Right lobe of liver (tissue), 6 donors: ENCODE results near the gene EML3. TPM values are rescaled to one million over a fixed set of nuclear protein-coding genes. Genes with fewer than 3 reads are reported as not detected.

Experiments
- ATAC-seq, 4 donors: fragments of 200-7000 bp; cut with Tn5 transposase; one replicate each; pipeline ENCODE4 v1.9.1; 2020; ENCODE audit warnings: mild to moderate bottlenecking in 4 of 4, moderate library complexity in 4 of 4
- DNase-seq, 3 donors: peaks; one replicate each; pipeline ENCODE4 v3.0.0-alpha.2; 2020
- H3K27ac ChIP-seq, 3 donors: fragments of 200-600 bp; one replicate each; pipeline ENCODE4 v1.8.0; 2022
- H3K27me3 ChIP-seq, 2 donors: fragments of 200-600 bp; one replicate each; pipeline ENCODE4 v1.8.0; 2022
- H3K36me3 ChIP-seq, 4 donors: fragments of 200-600 bp; sonication (generic) in 1 of 4; one replicate each; pipeline versions ENCODE4 v1.5.1 to v1.8.0; 2017 to 2022; ENCODE audit warnings: control low read depth in 1 of 4
- H3K4me1 ChIP-seq, 4 donors: fragments of 200-600 bp; sonication (generic) in 1 of 4; one replicate each; pipeline versions ENCODE4 v1.5.1 to v1.8.0; 2017 to 2022; ENCODE audit warnings: control low read depth in 1 of 4
- H3K4me3 ChIP-seq, 3 donors: fragments of 200-600 bp; one replicate each; pipeline ENCODE4 v1.8.0; 2022
- H3K9me3 ChIP-seq, 4 donors: fragments of 200-600 bp; sonication (generic) in 1 of 4; one replicate each; pipeline versions ENCODE4 v1.5.1 to v1.8.0; 2017 to 2022; ENCODE audit warnings: control low read depth in 1 of 4
- CTCF ChIP-seq, 4 donors: fragments of 200-600 bp in 3 of 4; fragments of 450-650 bp in 1 of 4; IDR thresholded peaks; one replicate each; pipeline versions ENCODE4 v1.5.1 to v1.8.0; 2016 to 2022; ENCODE audit warnings: antibody characterized with exemption in 4 of 4, mild to moderate bottlenecking in 2 of 4
- POLR2A ChIP-seq: fragments of 450-650 bp; IDR thresholded peaks from one replicate; pipeline ENCODE4 v1.6.1; 2017; ENCODE audit warnings: antibody characterized with exemption, mild to moderate bottlenecking
- WGBS: methylation state at CpG from one replicate; pipeline ENCODE4 v1.1.6; 2018; ENCODE audit warnings: low coverage, low lambda C conversion rate; ENCODE audit not compliant: insufficient coverage; ENCODE audit errors: missing lambda C conversion rate; 5-methylcytosine and 5-hydroxymethylcytosine counted together
- intact Hi-C, 2 donors: fragments of 100-400 bp; cut with DNase I; formaldehyde crosslinking; loops; one replicate each; pipeline versions ENCODE4 v1.11.2 to v1.14.1; 2022
- total RNA-seq, 6 experiments: library from RNA; depleted of rRNA in 2 of 6; stranded (reverse); fragments of >200 nt in 2 of 6; fragmentation: NEBNext Ultra II Directional in 3 of 6; extraction: Animal tissue kit (Norgen Biotek cat#: 25700) in 3 of 6; gene quantifications; one replicate each; pipeline versions ENCODE4 v1.1.0 to v1.2.4, GENCODE V29; 2016 to 2023
- donor health status: DM: no; HTN: yes; CAD: no.
- donor health status: DM: no; HTN: no; CAD: no.
- donor health status: DM: no; HTN: no; CAD: no.
- donor health status: DM: no; HTN: yes; CAD: no.
- donor health status: DM: no; HTN: yes; CAD: no.

Gene EML3
- total RNA-seq, 6 experiments from 2014 or later: 19.1 to 36.4 (median 22.7) TPM

GRCh38 chr11:62645671-62645945 is 33.0 kb upstream of the EML3 start:
- DNase-seq (no peak), ATAC-seq (no peak)
- no peaks in the 10 kb centered on the region for H3K27me3 ChIP-seq
- no peaks in the 10 kb centered on the region for H3K9me3 ChIP-seq
- H3K4me1 ChIP-seq: peaks cover 0 to 17% (median 8%) of the 10 kb centered on the region in 4 donors
- intact Hi-C loops: no loop called here
- H3K4me3 ChIP-seq: peak overlapping the region; percentile 83 to 99 (median 98)
- no peak for TF ChIP-seq POLR2A
- no peak for TF ChIP-seq CTCF (IDR thresholded peaks at IDR 0.05)
- H3K27ac ChIP-seq: peak overlapping the region; percentile 85 to 92 (median 89)
- 0% methylated on average over 4 of the region's 11 CpGs for WGBS
- H3K36me3 ChIP-seq: peaks cover 0 to 26% (median 11%) of the 10 kb centered on the region in 4 donors

GRCh38 chr11:62644220-62644619 is 31.6 kb upstream of the EML3 start:
- Histone ChIP-seq H3K36me3 (peaks cover 0 to 20% (median 6%) of the 10 kb centered on the region in 4 donors), H3K4me1 (peaks cover 0 to 17% (median 8%) of the 10 kb centered on the region in 4 donors), H3K27ac (no peak overlapping the region), H3K4me3 (no peak overlapping the region), H3K27me3 (no peaks in the 10 kb centered on the region), H3K9me3 (no peaks in the 10 kb centered on the region)
- ATAC-seq: no peak
- TF ChIP-seq POLR2A (no peak), CTCF (IDR thresholded peaks at IDR 0.05) (no peak)
- no peak for DNase-seq
- WGBS: 67% methylated on average over 8 of the region's 8 CpGs
- intact Hi-C loops: no loop called here

GRCh38 chr11:62632492-62632891 is 19.9 kb upstream of the EML3 start:
- Histone ChIP-seq H3K4me3 (no peak overlapping the region), H3K36me3 (peaks cover 18 to 99% (median 55%) of the 10 kb centered on the region in 4 donors), H3K9me3 (no peaks in the 10 kb centered on the region), H3K27me3 (no peaks in the 10 kb centered on the region), H3K4me1 (no peaks in the 10 kb centered on the region), H3K27ac (no peak overlapping the region)
- TF ChIP-seq CTCF (IDR thresholded peaks at IDR 0.05) (no peak), POLR2A (no peak)
- no peak for DNase-seq
- intact Hi-C loops: no loop called here
- no peak for ATAC-seq
- WGBS: 72% methylated on average over 2 of the region's 6 CpGs

- intact Hi-C loops: no loop called here
- WGBS: 86% methylated on average over 3 of the region's 3 CpGs
- no peak overlapping the region for H3K4me3 ChIP-seq
- H3K4me1 ChIP-seq: no peaks in the 10 kb centered on the region
- no peak for DNase-seq
- TF ChIP-seq POLR2A: no peak
- TF ChIP-seq CTCF (IDR thresholded peaks at IDR 0.05): no peak
- no peak overlapping the region for H3K27ac ChIP-seq
- peaks cover 10 to 78% (median 42%) of the 10 kb centered on the region in 4 donors for H3K36me3 ChIP-seq
- H3K27me3 ChIP-seq: no peaks in the 10 kb centered on the region
- H3K9me3 ChIP-seq: no peaks in the 10 kb centered on the region
- peak in 1 of 4 donors; percentile 15 for ATAC-seq
These were observed 15.1 kb upstream of the EML3 start for GRCh38 chr11:62627713-62628112.
